ENCODE measurements around the gene PNPLA2. TPM values are rescaled to one million over a fixed set of nuclear protein-coding genes. Genes with fewer than 3 reads are reported as not detected.

The PNPLA2 gene
- total and polyA plus RNA-seq, 5 donors from 2014 or later, result 23.9 to 195 (median 24.9) TPM

GRCh38 chr11:779955-780532 is 38.7 kb upstream of the PNPLA2 start:
- Histone ChIP-seq H3K27me3 (ENCODE audit: control insufficient read depth, insufficient read depth, low read length) (no peaks in the 10 kb centered on the region), H3K4me1 (ENCODE audit: control insufficient read depth, insufficient read depth, low read length, poor library complexity, severe bottlenecking) (peaks cover 30% of the 10 kb centered on the region), H3K4me3 (ENCODE audit: low read depth, low read length) (no peak overlapping the region), H3K36me3 (ENCODE audit: control insufficient read depth, insufficient read depth, low read length) (no peaks in the 10 kb centered on the region), H3K27ac (ENCODE audit: insufficient read depth, low read length, poor library complexity, severe bottlenecking) (no peak overlapping the region), H3K9me3 (ENCODE audit: control insufficient read depth in 2 of 2, low read length in 2 of 2) (no peaks in the 10 kb centered on the region)
- H3K27ac Mint-ChIP-seq, result no peak overlapping the region
- no peaks in the 10 kb centered on the region for H3K36me3 Mint-ChIP-seq
- H3K4me1 Mint-ChIP-seq, result peaks cover 0 to 39% (median 6%) of the 10 kb centered on the region in 4 donors
- no peaks in the 10 kb centered on the region for H3K9me3 Mint-ChIP-seq
- H3K4me3 Mint-ChIP-seq, result peak overlapping the region in 3 of 4 donors; percentile 43 to 67 (median 44)
- H3K27me3 Mint-ChIP-seq, result no peaks in the 10 kb centered on the region
- ATAC-seq (ENCODE audit: low read depth in 2 of 2), result no peak
- DNase-seq, result no peak

- no peak overlapping the region for H3K27ac ChIP-seq (ENCODE audit: insufficient read depth, low read length, poor library complexity, severe bottlenecking)
- Mint-ChIP-seq H3K4me3 (no peak overlapping the region), H3K27ac (no peak overlapping the region), H3K36me3 (no peaks in the 10 kb centered on the region), H3K9me3 (no peaks in the 10 kb centered on the region), H3K27me3 (no peaks in the 10 kb centered on the region), H3K4me1 (peaks cover 0 to 31% (median 4%) of the 10 kb centered on the region in 4 donors)
- H3K27me3 ChIP-seq (ENCODE audit: control insufficient read depth, insufficient read depth, low read length), result no peaks in the 10 kb centered on the region
- no peak for ATAC-seq (ENCODE audit: low read depth in 2 of 2)
- no peak for DNase-seq
- H3K36me3 ChIP-seq (ENCODE audit: control insufficient read depth, insufficient read depth, low read length), result no peaks in the 10 kb centered on the region
- no peaks in the 10 kb centered on the region for H3K9me3 ChIP-seq (ENCODE audit: control insufficient read depth in 2 of 2, low read length in 2 of 2)
- H3K4me3 ChIP-seq (ENCODE audit: low read depth, low read length), result no peak overlapping the region
- peaks cover 14% of the 10 kb centered on the region for H3K4me1 ChIP-seq (ENCODE audit: control insufficient read depth, insufficient read depth, low read length, poor library complexity, severe bottlenecking)
Measured at GRCh38 chr11:782264-783174, 36.2 kb upstream of the PNPLA2 start.

GRCh38 chr11:783581-784015 is 35.1 kb upstream of the PNPLA2 start:
- H3K36me3 ChIP-seq (ENCODE audit: control insufficient read depth, insufficient read depth, low read length), result no peaks in the 10 kb centered on the region
- H3K4me3 ChIP-seq (ENCODE audit: low read depth, low read length), result no peak overlapping the region
- no peak overlapping the region for H3K27ac ChIP-seq (ENCODE audit: insufficient read depth, low read length, poor library complexity, severe bottlenecking)
- H3K4me1 ChIP-seq (ENCODE audit: control insufficient read depth, insufficient read depth, low read length, poor library complexity, severe bottlenecking), result peaks cover 15% of the 10 kb centered on the region
- Mint-ChIP-seq H3K4me1 (peaks cover 0 to 33% (median 4%) of the 10 kb centered on the region in 4 donors), H3K36me3 (no peaks in the 10 kb centered on the region), H3K27ac (no peak overlapping the region), H3K4me3 (no peak overlapping the region), H3K9me3 (no peaks in the 10 kb centered on the region), H3K27me3 (no peaks in the 10 kb centered on the region)
- DNase-seq (peak in 1 of 3 donors; percentile 29), ATAC-seq (ENCODE audit: low read depth in 2 of 2) (peak in 1 of 2 donors; percentile 51)
- H3K9me3 ChIP-seq (ENCODE audit: control insufficient read depth in 2 of 2, low read length in 2 of 2), result no peaks in the 10 kb centered on the region
- H3K27me3 ChIP-seq (ENCODE audit: control insufficient read depth, insufficient read depth, low read length), result no peaks in the 10 kb centered on the region

- Histone ChIP-seq H3K36me3 (ENCODE audit: control insufficient read depth, insufficient read depth, low read length) (no peaks in the 10 kb centered on the region), H3K4me1 (ENCODE audit: control insufficient read depth, insufficient read depth, low read length, poor library complexity, severe bottlenecking) (peaks cover 17% of the 10 kb centered on the region), H3K9me3 (ENCODE audit: control insufficient read depth in 2 of 2, low read length in 2 of 2) (no peaks in the 10 kb centered on the region), H3K4me3 (ENCODE audit: low read depth, low read length) (no peak overlapping the region), H3K27me3 (ENCODE audit: control insufficient read depth, insufficient read depth, low read length) (no peaks in the 10 kb centered on the region), H3K27ac (ENCODE audit: insufficient read depth, low read length, poor library complexity, severe bottlenecking) (no peak overlapping the region)
- Mint-ChIP-seq H3K36me3 (no peaks in the 10 kb centered on the region), H3K27ac (no peak overlapping the region), H3K27me3 (no peaks in the 10 kb centered on the region), H3K4me3 (peak overlapping the region in 1 of 4 donors; percentile 41), H3K9me3 (no peaks in the 10 kb centered on the region), H3K4me1 (peaks cover 0 to 24% (median 4%) of the 10 kb centered on the region in 4 donors)
- ATAC-seq (ENCODE audit: low read depth in 2 of 2) (no peak), DNase-seq (no peak)
Measured at GRCh38 chr11:786235-787083, 32.3 kb upstream of the PNPLA2 start.

GRCh38 chr11:787084-787675 is 31.5 kb upstream of the PNPLA2 start:
- peaks cover 17% of the 10 kb centered on the region for H3K4me1 ChIP-seq (ENCODE audit: control insufficient read depth, insufficient read depth, low read length, poor library complexity, severe bottlenecking)
- DNase-seq, result no peak
- H3K36me3 ChIP-seq (ENCODE audit: control insufficient read depth, insufficient read depth, low read length), result no peaks in the 10 kb centered on the region
- H3K27ac ChIP-seq (ENCODE audit: insufficient read depth, low read length, poor library complexity, severe bottlenecking), result no peak overlapping the region
- Mint-ChIP-seq H3K9me3 (no peaks in the 10 kb centered on the region), H3K27ac (no peak overlapping the region), H3K27me3 (no peaks in the 10 kb centered on the region), H3K36me3 (no peaks in the 10 kb centered on the region), H3K4me3 (no peak overlapping the region), H3K4me1 (peaks cover 0 to 22% (median 4%) of the 10 kb centered on the region in 4 donors)
- no peaks in the 10 kb centered on the region for H3K9me3 ChIP-seq (ENCODE audit: control insufficient read depth in 2 of 2, low read length in 2 of 2)
- H3K27me3 ChIP-seq (ENCODE audit: control insufficient read depth, insufficient read depth, low read length), result no peaks in the 10 kb centered on the region
- no peak for ATAC-seq (ENCODE audit: low read depth in 2 of 2)
- no peak overlapping the region for H3K4me3 ChIP-seq (ENCODE audit: low read depth, low read length)

- Mint-ChIP-seq H3K27me3 (no peaks in the 10 kb centered on the region), H3K27ac (no peak overlapping the region), H3K4me1 (peaks cover 0 to 22% (median 4%) of the 10 kb centered on the region in 4 donors), H3K4me3 (peak overlapping the region in 1 of 4 donors; percentile 92), H3K36me3 (no peaks in the 10 kb centered on the region), H3K9me3 (no peaks in the 10 kb centered on the region)
- H3K9me3 ChIP-seq (ENCODE audit: control insufficient read depth in 2 of 2, low read length in 2 of 2), result no peaks in the 10 kb centered on the region
- DNase-seq, result no peak
- no peak for ATAC-seq (ENCODE audit: low read depth in 2 of 2)
- no peaks in the 10 kb centered on the region for H3K36me3 ChIP-seq (ENCODE audit: control insufficient read depth, insufficient read depth, low read length)
- H3K27me3 ChIP-seq (ENCODE audit: control insufficient read depth, insufficient read depth, low read length), result no peaks in the 10 kb centered on the region
- H3K27ac ChIP-seq (ENCODE audit: insufficient read depth, low read length, poor library complexity, severe bottlenecking), result no peak overlapping the region
- H3K4me3 ChIP-seq (ENCODE audit: low read depth, low read length), result no peak overlapping the region
- H3K4me1 ChIP-seq (ENCODE audit: control insufficient read depth, insufficient read depth, low read length, poor library complexity, severe bottlenecking), result peaks cover 17% of the 10 kb centered on the region
Measured at GRCh38 chr11:788009-788640, 30.6 kb upstream of the PNPLA2 start.
